GM12878 (cell line): ENCODE data around the gene PRKCB. TPM values are rescaled to one million over a fixed set of nuclear protein-coding genes. Genes with fewer than 3 reads are reported as not detected.

ENCODE experiments used
- ATAC-seq: fragments of 200-7000 bp; cut with Tn5 transposase; 3 replicates; pipeline ENCODE4 v1.9.1; 2020; ENCODE audit warnings: mild to moderate bottlenecking, moderate library complexity
- BruUV-seq: library from RNA; stranded (reverse); fragments of 400-500 nt; replicated peaks from 2 replicates; lab custom pipeline; 2021; lab: Mats Ljungman, UMichigan
- CTCF ChIA-PET: fragments of 300-600 bp; sonication (Branson Sonifier 250); formaldehyde crosslinking; extraction: SDS; loops from one replicate; lab custom pipeline; 2021; ENCODE audit warnings: inconsistent platforms; lab: Yijun Ruan, JAX
- POLR2A ChIA-PET: fragments of 350-600 bp; formaldehyde crosslinking; extraction: SDS; loops from one replicate; lab custom pipeline; 2021; ENCODE audit warnings: inconsistent platforms; lab: Charles Lee
- RAD21 ChIA-PET: fragments of 300-600 bp; sonication (Branson Sonifier 250); formaldehyde crosslinking; loops from one replicate; lab custom pipeline; 2023; ENCODE audit warnings: antibody characterized with exemption; ENCODE audit not compliant: unreplicated experiment; lab: Charles Lee
- SMC1A ChIA-PET: fragments of 300-600 bp; sonication (Branson Sonifier 250); formaldehyde crosslinking; loops from one replicate; lab custom pipeline; 2023; ENCODE audit not compliant: unreplicated experiment, uncharacterized antibody; lab: Charles Lee
- DNase-seq: peaks from one replicate; pipeline ENCODE4 v3.0.0-alpha.2; 2011; ENCODE audit warnings: low read depth, low spot score
- FAIRE-seq: peaks from 3 replicates; lab custom pipeline; 2011; peaks lifted over from hg19 to GRCh38; lab: Jason Lieb, UNC
- H2AFZ ChIP-seq: 2 replicates; pipeline ENCODE4 v1.6.0; 2011; ENCODE audit warnings: low read depth, low read length, control low read depth; ENCODE audit not compliant: control insufficient read depth
- H3K27ac ChIP-seq: 2 replicates; pipeline ENCODE4 v1.5.1; 2011; ENCODE audit warnings: control low read depth; ENCODE audit not compliant: control insufficient read depth, insufficient read depth
- H3K27me3 ChIP-seq, 2 experiments: replicated peaks in 1 of 2; 2 replicates each; pipeline versions ENCODE4 v1.6.0 to v1.6.1; 2011; ENCODE audit warnings: low read length in 1 of 2; ENCODE audit not compliant: control insufficient read depth in 2 of 2, insufficient read depth in 2 of 2
- H3K36me3 ChIP-seq, 2 experiments: 2 replicates each; pipeline ENCODE4 v1.5.1; 2011; ENCODE audit warnings: low read length in 1 of 2; ENCODE audit not compliant: control insufficient read depth in 2 of 2, insufficient read depth in 2 of 2
- H3K4me1 ChIP-seq: 2 replicates; pipeline ENCODE4 v1.6.1; 2011; ENCODE audit warnings: mild to moderate bottlenecking, low read length, moderate library complexity, mixed read lengths; ENCODE audit not compliant: control insufficient read depth, insufficient read depth
- H3K4me2 ChIP-seq: 2 replicates; pipeline ENCODE4 v1.6.0; 2011; ENCODE audit warnings: control low read depth; ENCODE audit not compliant: control insufficient read depth, insufficient read depth
- H3K4me3 ChIP-seq: fragments of 200-600 bp; sonication (generic); 2 replicates; pipeline ENCODE4 v1.5.1; 2016
- H3K79me2 ChIP-seq: 2 replicates; pipeline ENCODE4 v1.6.0; 2011; ENCODE audit warnings: low read length; ENCODE audit not compliant: control insufficient read depth, insufficient read depth
- H3K9ac ChIP-seq: 2 replicates; pipeline ENCODE4 v1.8.0; 2011; ENCODE audit warnings: low read length, control low read depth, mixed read lengths; ENCODE audit not compliant: control insufficient read depth, insufficient read depth
- H3K9me3 ChIP-seq: replicated peaks from 3 replicates; pipeline ENCODE4 v1.5.1; 2011; ENCODE audit warnings: mild to moderate bottlenecking, low read length; ENCODE audit not compliant: control insufficient read depth, insufficient read depth
- H4K20me1 ChIP-seq: 2 replicates; pipeline ENCODE4 v1.6.0; 2011; ENCODE audit not compliant: control insufficient read depth, insufficient read depth
- NKRF ChIP-seq: fragments of 450-650 bp; conservative IDR thresholded peaks from 2 replicates; pipeline ENCODE4 v1.6.1; 2017; ENCODE audit warnings: mild to moderate bottlenecking, moderate library complexity
- ZNF217 ChIP-seq: fragments of 450-650 bp; IDR thresholded peaks from 2 replicates; pipeline ENCODE4 v1.6.1; 2017; ENCODE audit warnings: antibody characterized with exemption, mild to moderate bottlenecking
- WGBS: methylation state at CpG from one replicate; pipeline ENCODE4 v1.1.6; 2016; ENCODE audit warnings: low lambda C conversion rate; ENCODE audit not compliant: insufficient replicate concordance, insufficient coverage; ENCODE audit errors: missing lambda C conversion rate; 5-methylcytosine and 5-hydroxymethylcytosine counted together
- in situ Hi-C: fragments of 300-500 bp; cut with MboI; formaldehyde crosslinking; loops from 9 replicates; pipeline ENCODE4 v1.14.3; 2018; ENCODE audit warnings: mixed read lengths
- intact Hi-C: fragments of 100-400 bp; cut with micrococcal nuclease; formaldehyde crosslinking; loops from one replicate; pipeline ENCODE4 v1.14.2; 2022; ENCODE audit not compliant: unreplicated experiment
- polyA plus RNA-seq, 11 experiments: library from polyadenylated mRNA; depleted of rRNA in 4 of 11; unstranded in 6 of 11; stranded (reverse) in 5 of 11; fragments of >200 nt; fragmentation: Nextera tagmentation in 4 of 11; fragmentation: Illumina TruSeq in 1 of 11; extraction: Ambion mirVana in 4 of 11; extraction: Trizol in 1 of 11; gene quantifications; 1 replicate in 1 of 11; 2 replicates in 10 of 11; pipeline versions ENCODE4 v1.2.1 to v1.2.3, GENCODE V29; 2011 to 2016; ENCODE audit warnings: inconsistent platforms in 2 of 11, missing spikeins in 2 of 11, low read depth in 1 of 11
- total RNA-seq, 4 experiments: library from RNA; depleted of rRNA in 3 of 4; stranded (reverse); fragments of >200 nt in 3 of 4; fragmentation: Illumina TruSeq in 1 of 4; extraction: Trizol in 1 of 4; gene quantifications; 2 replicates each; pipeline versions ENCODE4 v1.2.1 to v1.2.3, GENCODE V29; 2013 to 2021

Gene PRKCB
- total and polyA plus RNA-seq, 10 of the 15 experiments (the other 5 are each of a cell fraction or from before 2014, with no cell fraction given) = 21.4 to 158 (median 97.3) TPM

GRCh38 chr16:23879735-23880373 is 44.1 kb downstream of the PRKCB start:
- peaks cover 7 to 11% of the 10 kb centered on the region in 2 experiments; a peak in 3 of 4 replicates for H3K36me3 ChIP-seq
- H4K20me1 ChIP-seq = no peaks in the 10 kb centered on the region
- H3K79me2 ChIP-seq = peaks cover 66% of the 10 kb centered on the region
- H3K4me2 ChIP-seq = peak overlapping the region; percentile 47
- SMC1A ChIA-PET = interaction anchor here (0.8 to 30.6 kb wide), 17 partner anchors 10 to 135 kb away, joined by 3 to 468 read pairs (median 5); no protein-coding TSS in a partner anchor
- no peak for DNase-seq
- BruUV-seq = no TSS peak
- FAIRE-seq = no peak
- H3K4me3 ChIP-seq = no peak overlapping the region
- RAD21 ChIA-PET = interaction anchor here (0.8 to 4.2 kb wide), 12 partner anchors 9 to 135 kb away, joined by 3 to 54 read pairs (median 6); no protein-coding TSS in a partner anchor
- no peak overlapping the region for H3K9ac ChIP-seq
- peak; percentile 8 for ATAC-seq
- no peaks in the 10 kb centered on the region for H3K27me3 ChIP-seq
- in situ Hi-C loops = no loop called here
- no peaks in the 10 kb centered on the region for H3K9me3 ChIP-seq
- POLR2A ChIA-PET = interaction anchor here (0.7 to 2.7 kb wide), 11 partner anchors 9 to 135 kb away, joined by 3 to 32 read pairs (median 5); no protein-coding TSS in a partner anchor
- TF ChIP-seq NKRF = no peak
- TF ChIP-seq ZNF217 = 0 out of 2 replicates have a peak, but pooled peaks have one; percentile 31
- H3K27ac ChIP-seq = peak overlapping the region; percentile 80
- WGBS = 81% methylated on average over 9 of the region's 9 CpGs
- intact Hi-C loops = loop anchor here (2.0 to 5.0 kb wide), 2 partner anchors 37 to 132 kb away; no protein-coding TSS in a partner anchor
- H3K4me1 ChIP-seq = peaks cover 76% of the 10 kb centered on the region
- CTCF ChIA-PET = interaction anchor here (0.8 to 5.7 kb wide), 15 partner anchors 8 to 156 kb away, joined by 3 to 55 read pairs (median 5); no protein-coding TSS in a partner anchor
- H2AFZ ChIP-seq = no peak overlapping the region
